ENCODE measurements around the gene NPBWR2. TPM values are rescaled to one million over a fixed set of nuclear protein-coding genes. Genes with fewer than 3 reads are reported as not detected.

The NPBWR2 gene
- total and polyA plus RNA-seq, 4 donors, result not detected

DNA sequence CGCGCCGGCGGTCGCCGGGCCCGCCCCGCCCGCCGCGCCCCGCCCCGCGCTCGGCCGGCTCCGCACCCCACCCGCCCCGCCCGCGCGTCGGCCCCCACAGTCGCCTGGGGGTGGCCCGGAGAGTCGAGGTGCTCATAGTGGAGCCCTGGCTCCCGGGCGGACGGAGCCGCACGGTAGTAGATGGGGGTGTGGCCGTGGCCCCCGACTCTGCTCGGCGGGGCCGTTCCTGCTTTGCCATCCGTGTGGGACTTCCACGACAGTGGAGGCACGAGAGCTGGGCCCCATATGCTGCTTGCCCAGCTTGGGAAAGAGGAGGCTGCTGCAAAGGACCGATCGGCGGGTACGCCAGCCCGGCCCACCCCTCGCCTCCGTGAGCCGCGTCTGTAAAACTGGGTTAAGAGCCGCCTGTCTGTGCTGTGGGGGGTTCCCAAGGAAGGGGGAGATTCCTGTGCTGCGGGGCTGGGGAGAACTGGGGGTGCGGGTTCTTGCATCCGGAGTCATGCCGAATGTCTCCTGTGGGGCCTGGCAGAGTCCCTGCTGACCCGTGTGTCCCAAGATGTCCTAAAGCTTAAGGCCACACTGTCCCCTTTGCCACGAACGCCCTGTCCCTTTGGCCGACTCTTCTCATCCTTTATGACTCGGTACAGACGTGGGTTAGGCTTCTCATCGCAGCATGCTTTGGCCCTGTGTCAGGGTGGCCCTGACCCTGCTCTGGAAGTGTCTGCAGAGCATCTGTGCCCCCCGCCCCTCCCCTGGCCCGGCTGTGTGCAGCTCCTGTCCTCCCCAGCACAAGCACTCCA lies 27.2 kb downstream of the NPBWR2 start, which contains the start of gene OPRL1:
TSS of gene OPRL1 (plus strand) at position 70 of the 800 bp plus-strand sequence. CDS start 12,639 bp downstream, outside the sequence.
- Histone ChIP-seq H3K27ac (ENCODE audit: low read depth, low read length) (peak within 1 kb of the TSS; percentile 69), H3K36me3 (ENCODE audit: control insufficient read depth, insufficient read depth, low read length) (peaks cover 23% of the 10 kb centered on the region), H3K27me3 (ENCODE audit: control insufficient read depth, insufficient read depth, low read length) (peaks cover 12% of the 10 kb centered on the region), H3K9me3 (ENCODE audit: control insufficient read depth, insufficient read depth, low read length) (no peaks in the 10 kb centered on the region), H3K4me3 (ENCODE audit: low read depth, low read length) (peak within 1 kb of the TSS; percentile 64), H3K4me1 (ENCODE audit: control insufficient read depth, insufficient read depth, low read length) (peaks cover 70% of the 10 kb centered on the region)
- 5% methylated on average over 62 of the region's 62 CpGs for WGBS (ENCODE audit: insufficient coverage)
- no peak for DNase-seq (ENCODE audit: low read depth in 4 of 6, low spot score in 6 of 6)

DNA sequence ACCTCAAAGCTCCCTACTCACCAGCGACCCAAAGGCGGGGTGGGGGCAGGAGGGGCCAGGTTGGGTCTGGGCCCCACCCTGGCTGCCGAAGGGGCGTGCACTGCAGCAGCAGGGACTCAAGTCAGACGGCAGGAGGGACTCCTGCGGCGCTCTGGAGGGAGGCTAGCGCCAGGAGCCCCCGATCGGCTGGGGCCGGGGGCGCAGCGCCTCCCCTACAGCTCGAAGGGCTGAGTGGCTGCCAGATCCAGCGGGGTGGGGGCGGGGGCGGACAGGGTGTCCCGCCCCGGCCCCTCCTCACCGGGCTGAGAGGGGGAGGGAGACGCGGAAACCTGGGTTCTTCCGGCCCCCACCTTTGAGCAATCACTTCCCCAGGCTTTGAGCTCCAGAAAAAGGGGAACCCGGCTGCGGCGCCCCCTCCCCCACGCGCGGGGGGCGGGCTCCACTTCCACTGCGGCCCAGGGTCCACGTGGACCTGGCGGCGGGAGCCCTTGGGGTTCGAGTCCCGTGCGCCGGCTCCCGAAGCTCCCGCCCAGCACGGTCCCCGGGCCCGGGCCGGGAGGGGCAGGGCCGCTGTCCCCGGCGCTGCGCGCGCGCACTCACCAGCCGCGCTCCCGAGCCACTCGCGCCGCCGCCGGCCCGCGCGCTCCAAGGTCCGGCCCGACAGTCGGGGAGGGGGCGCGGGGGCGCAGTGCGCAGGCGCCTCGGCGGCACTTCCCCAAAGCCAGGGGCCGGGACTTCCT lies 27.9 kb downstream of the NPBWR2 start, which contains the start of gene RGS19:
TSS of gene RGS19 (minus strand) at position 246 of the 740 bp plus-strand sequence. CDS start 2,632 bp downstream, outside the sequence.
- under 1% methylated on average over 65 of the region's 73 CpGs for WGBS (ENCODE audit: insufficient coverage)
- H3K9me3 ChIP-seq (ENCODE audit: control insufficient read depth, insufficient read depth, low read length), result no peaks in the 10 kb centered on the region
- peak within 1 kb of the TSS; percentile 69 for H3K27ac ChIP-seq (ENCODE audit: low read depth, low read length)
- peak within 1 kb of the TSS; percentile 64 for H3K4me3 ChIP-seq (ENCODE audit: low read depth, low read length)
- peaks cover 62% of the 10 kb centered on the region for H3K4me1 ChIP-seq (ENCODE audit: control insufficient read depth, insufficient read depth, low read length)
- peaks cover 5% of the 10 kb centered on the region for H3K27me3 ChIP-seq (ENCODE audit: control insufficient read depth, insufficient read depth, low read length)
- DNase-seq (ENCODE audit: low read depth in 4 of 6, low spot score in 6 of 6), result peak in 3 of 6 donors; percentile 79 to 92 (median 90)
- peaks cover 31% of the 10 kb centered on the region for H3K36me3 ChIP-seq (ENCODE audit: control insufficient read depth, insufficient read depth, low read length)

- H3K4me1 ChIP-seq (ENCODE audit: control insufficient read depth, insufficient read depth, low read length), result peaks cover 59% of the 10 kb centered on the region
- no peaks in the 10 kb centered on the region for H3K9me3 ChIP-seq (ENCODE audit: control insufficient read depth, insufficient read depth, low read length)
Observed at GRCh38 chr20:64078934-64079272, 28.5 kb downstream of the NPBWR2 start.

DNA sequence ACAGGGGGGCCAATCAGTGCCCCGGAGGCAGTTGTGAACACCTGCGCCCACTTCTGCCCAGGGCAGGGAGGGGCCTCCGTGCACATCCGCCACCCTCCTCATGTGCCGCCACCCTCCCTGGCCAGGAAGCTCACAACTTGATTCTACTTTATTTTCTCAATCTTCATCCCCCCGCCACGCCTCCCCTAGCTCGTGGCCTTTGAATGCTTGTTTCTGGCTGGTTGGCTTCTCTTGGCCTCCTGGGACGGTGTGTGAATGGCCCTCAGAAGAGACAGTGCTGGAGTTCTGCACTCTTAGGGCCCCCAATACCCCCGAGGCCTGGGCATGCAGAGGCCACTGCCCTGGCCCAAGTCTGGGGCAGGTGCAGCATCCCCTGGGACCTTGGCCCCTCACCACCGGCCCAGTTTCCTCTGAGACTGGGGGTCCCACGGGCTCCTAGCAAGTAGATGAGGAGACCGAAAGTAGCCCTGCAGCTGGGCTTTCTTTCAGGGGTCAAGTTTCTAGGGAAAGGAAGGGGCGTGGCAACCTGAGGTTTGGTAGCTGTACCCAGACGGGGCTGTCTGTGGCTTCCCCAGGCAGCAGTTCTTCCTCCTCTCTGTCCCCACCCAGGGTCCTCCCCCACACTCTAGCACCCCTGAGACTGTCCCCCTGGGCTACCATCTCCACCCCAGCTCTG lies 29.4 kb downstream of the NPBWR2 start:
- peaks cover 44% of the 10 kb centered on the region for H3K36me3 ChIP-seq (ENCODE audit: control insufficient read depth, insufficient read depth, low read length)
- H3K27ac ChIP-seq (ENCODE audit: low read depth, low read length), result no peak overlapping the region
- no peaks in the 10 kb centered on the region for H3K9me3 ChIP-seq (ENCODE audit: control insufficient read depth, insufficient read depth, low read length)
- H3K4me3 ChIP-seq (ENCODE audit: low read depth, low read length), result peak overlapping the region; percentile 64
- WGBS (ENCODE audit: insufficient coverage), result 71% methylated on average over 12 of the region's 15 CpGs
- peaks cover 54% of the 10 kb centered on the region for H3K4me1 ChIP-seq (ENCODE audit: control insufficient read depth, insufficient read depth, low read length)
- no peak for DNase-seq (ENCODE audit: low read depth in 4 of 6, low spot score in 6 of 6)
- peaks cover 3% of the 10 kb centered on the region for H3K27me3 ChIP-seq (ENCODE audit: control insufficient read depth, insufficient read depth, low read length)

More at GRCh38 chr20:64078934-64079272, 28.5 kb downstream of the NPBWR2 start:
- H3K27ac ChIP-seq (ENCODE audit: low read depth, low read length), result no peak overlapping the region
- peaks cover 4% of the 10 kb centered on the region for H3K27me3 ChIP-seq (ENCODE audit: control insufficient read depth, insufficient read depth, low read length)
- peak overlapping the region; percentile 64 for H3K4me3 ChIP-seq (ENCODE audit: low read depth, low read length)
- H3K36me3 ChIP-seq (ENCODE audit: control insufficient read depth, insufficient read depth, low read length), result peaks cover 36% of the 10 kb centered on the region
- DNase-seq (ENCODE audit: low read depth in 4 of 6, low spot score in 6 of 6), result no peak
- 21% methylated on average over 2 of the region's 4 CpGs for WGBS (ENCODE audit: insufficient coverage)

- 82% methylated on average over 6 of the region's 7 CpGs for WGBS (ENCODE audit: insufficient coverage)
- Histone ChIP-seq H3K9me3 (ENCODE audit: control insufficient read depth, insufficient read depth, low read length) (no peaks in the 10 kb centered on the region), H3K4me3 (ENCODE audit: low read depth, low read length) (no peak overlapping the region), H3K4me1 (ENCODE audit: control insufficient read depth, insufficient read depth, low read length) (peaks cover 49% of the 10 kb centered on the region), H3K27me3 (ENCODE audit: control insufficient read depth, insufficient read depth, low read length) (no peaks in the 10 kb centered on the region), H3K36me3 (ENCODE audit: control insufficient read depth, insufficient read depth, low read length) (peaks cover 48% of the 10 kb centered on the region), H3K27ac (ENCODE audit: low read depth, low read length) (no peak overlapping the region)
- no peak for DNase-seq (ENCODE audit: low read depth in 4 of 6, low spot score in 6 of 6)
Observed at GRCh38 chr20:64077541-64077875, 29.9 kb downstream of the NPBWR2 start.

- H3K4me1 ChIP-seq (ENCODE audit: control insufficient read depth, insufficient read depth, low read length), result peaks cover 44% of the 10 kb centered on the region
- peaks cover 52% of the 10 kb centered on the region for H3K36me3 ChIP-seq (ENCODE audit: control insufficient read depth, insufficient read depth, low read length)
- no peak overlapping the region for H3K4me3 ChIP-seq (ENCODE audit: low read depth, low read length)
- no peak overlapping the region for H3K27ac ChIP-seq (ENCODE audit: low read depth, low read length)
- H3K27me3 ChIP-seq (ENCODE audit: control insufficient read depth, insufficient read depth, low read length), result no peaks in the 10 kb centered on the region
- no peaks in the 10 kb centered on the region for H3K9me3 ChIP-seq (ENCODE audit: control insufficient read depth, insufficient read depth, low read length)
- 77% methylated on average over 5 of the region's 8 CpGs for WGBS (ENCODE audit: insufficient coverage)
- no peak for DNase-seq (ENCODE audit: low read depth in 4 of 6, low spot score in 6 of 6)
Observed at GRCh38 chr20:64077094-64077493, 30.3 kb downstream of the NPBWR2 start.

DNA sequence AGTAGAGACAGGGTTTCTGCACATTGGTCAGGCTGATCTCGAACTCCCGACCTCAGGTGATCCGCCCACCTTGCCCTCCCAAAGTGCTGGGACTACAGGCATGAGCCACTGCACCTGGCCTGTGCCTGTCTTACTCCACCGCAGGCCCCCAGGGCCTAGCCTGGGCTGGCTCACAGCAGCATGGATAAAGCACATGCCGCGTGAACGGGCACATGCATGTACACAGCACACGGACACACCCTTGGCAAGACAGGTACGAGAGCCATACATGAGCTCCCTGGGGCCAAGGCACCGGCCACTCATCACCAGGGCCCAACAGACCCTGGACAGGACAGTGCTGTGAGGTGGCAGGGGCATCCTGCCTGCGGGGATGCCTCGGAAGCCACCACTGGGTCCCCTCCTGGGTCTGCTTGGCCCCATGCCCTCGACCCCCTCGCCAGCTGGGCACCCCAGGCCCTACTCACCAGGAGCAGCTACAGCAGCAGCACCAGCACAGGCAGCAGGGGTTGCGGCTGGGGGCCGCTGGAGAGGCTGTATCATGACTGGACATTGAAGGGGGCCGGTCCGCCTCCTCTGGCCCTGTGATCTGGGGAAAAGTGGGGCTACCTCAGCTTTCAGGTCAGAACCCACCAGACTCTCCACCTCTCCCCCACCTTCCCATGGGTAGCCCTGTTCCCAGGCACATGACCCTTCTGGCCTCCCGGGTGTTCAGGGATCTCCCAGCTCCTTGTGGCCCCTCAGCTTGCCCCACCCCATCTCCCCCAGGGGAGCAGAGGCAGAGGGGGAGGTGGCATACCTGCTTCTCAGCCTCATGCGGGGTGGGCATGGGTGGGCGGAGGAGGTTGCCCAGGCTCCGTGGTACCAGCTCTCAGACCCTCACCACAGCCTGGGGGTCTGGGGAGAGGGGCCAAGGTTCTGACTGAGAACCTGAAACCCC lies 31.0 kb downstream of the NPBWR2 start:
- no peak for DNase-seq (ENCODE audit: low read depth in 4 of 6, low spot score in 6 of 6)
- no peak overlapping the region for H3K4me3 ChIP-seq (ENCODE audit: low read depth, low read length)
- H3K27me3 ChIP-seq (ENCODE audit: control insufficient read depth, insufficient read depth, low read length), result no peaks in the 10 kb centered on the region
- H3K4me1 ChIP-seq (ENCODE audit: control insufficient read depth, insufficient read depth, low read length), result peaks cover 37% of the 10 kb centered on the region
- H3K9me3 ChIP-seq (ENCODE audit: control insufficient read depth, insufficient read depth, low read length), result no peaks in the 10 kb centered on the region
- peaks cover 60% of the 10 kb centered on the region for H3K36me3 ChIP-seq (ENCODE audit: control insufficient read depth, insufficient read depth, low read length)
- H3K27ac ChIP-seq (ENCODE audit: low read depth, low read length), result no peak overlapping the region
- WGBS (ENCODE audit: insufficient coverage), result 97% methylated on average over 18 of the region's 22 CpGs

GRCh38 chr20:64075556-64075955 lies 31.8 kb downstream of the NPBWR2 start:
- Histone ChIP-seq H3K27ac (ENCODE audit: low read depth, low read length) (no peak overlapping the region), H3K4me3 (ENCODE audit: low read depth, low read length) (no peak overlapping the region), H3K36me3 (ENCODE audit: control insufficient read depth, insufficient read depth, low read length) (peaks cover 68% of the 10 kb centered on the region), H3K9me3 (ENCODE audit: control insufficient read depth, insufficient read depth, low read length) (no peaks in the 10 kb centered on the region), H3K4me1 (ENCODE audit: control insufficient read depth, insufficient read depth, low read length) (peaks cover 29% of the 10 kb centered on the region), H3K27me3 (ENCODE audit: control insufficient read depth, insufficient read depth, low read length) (no peaks in the 10 kb centered on the region)
- 78% methylated on average over 9 of the region's 12 CpGs for WGBS (ENCODE audit: insufficient coverage)
- DNase-seq (ENCODE audit: low read depth in 4 of 6, low spot score in 6 of 6), result no peak

- H3K4me3 ChIP-seq (ENCODE audit: low read depth, low read length), result no peak overlapping the region
- H3K27me3 ChIP-seq (ENCODE audit: control insufficient read depth, insufficient read depth, low read length), result no peaks in the 10 kb centered on the region
- DNase-seq (ENCODE audit: low read depth in 4 of 6, low spot score in 6 of 6), result no peak
- WGBS (ENCODE audit: insufficient coverage), result 95% methylated on average over 8 of the region's 8 CpGs
- H3K4me1 ChIP-seq (ENCODE audit: control insufficient read depth, insufficient read depth, low read length), result peaks cover 24% of the 10 kb centered on the region
- H3K36me3 ChIP-seq (ENCODE audit: control insufficient read depth, insufficient read depth, low read length), result peaks cover 74% of the 10 kb centered on the region
- H3K27ac ChIP-seq (ENCODE audit: low read depth, low read length), result no peak overlapping the region
- no peaks in the 10 kb centered on the region for H3K9me3 ChIP-seq (ENCODE audit: control insufficient read depth, insufficient read depth, low read length)
Observed at GRCh38 chr20:64074963-64075362, 32.4 kb downstream of the NPBWR2 start.
